ENCODE data around the gene TM4SF5.

- no peak for TF ChIP-seq CTCF (IDR thresholded peaks at IDR 0.05; ENCODE audit: insufficient read depth, low read length)
- no peak for TF ChIP-seq GABPA (IDR thresholded peaks at IDR 0.05; ENCODE audit: low read depth)
- TF ChIP-seq POLR2AphosphoS5 (IDR thresholded peaks at IDR 0.05; ENCODE audit: low read depth): no peak
- TF ChIP-seq REST (IDR thresholded peaks at IDR 0.05; ENCODE audit: insufficient replicate concordance, low read depth): no peak
These were observed 19.0 kb downstream of the TM4SF5 start for GRCh38 chr17:4790705-4791088.

Measured in HL-60 (cell line).